Trophoblast cell (in vitro differentiated cells and primary cell): ENCODE data around the gene FRAS1.
A peak's percentile ranks its signal among the peaks of the same experiment; 100 is the strongest.

Source experiments
- DNase-seq, 2 donors: peaks; one replicate each; pipeline ENCODE4 v3.0.0-alpha.2; 2016
- H2AFZ ChIP-seq: 2 replicates; pipeline ENCODE4 v1.6.1; 2013; ENCODE audit warnings: low read length, moderate library complexity, mild to moderate bottlenecking; ENCODE audit not compliant: insufficient read depth, poor library complexity
- H2AK5ac ChIP-seq: 2 replicates; pipeline ENCODE4 v1.6.1; 2013; ENCODE audit warnings: mild to moderate bottlenecking, low read length
- H2BK120ac ChIP-seq: 2 replicates; pipeline ENCODE4 v1.6.1; 2013; ENCODE audit warnings: low read length, mild to moderate bottlenecking, moderate library complexity; ENCODE audit not compliant: insufficient read depth, poor library complexity
- H2BK12ac ChIP-seq: 2 replicates; pipeline ENCODE4 v1.6.1; 2013; ENCODE audit warnings: mild to moderate bottlenecking, low read length, moderate library complexity
- H2BK5ac ChIP-seq: 2 replicates; pipeline ENCODE4 v1.6.1; 2013; ENCODE audit warnings: low read length, low read depth, moderate library complexity, mild to moderate bottlenecking; ENCODE audit not compliant: poor library complexity
- H3K14ac ChIP-seq: 2 replicates; pipeline ENCODE4 v1.6.1; 2013; ENCODE audit warnings: mild to moderate bottlenecking, low read length
- H3K18ac ChIP-seq: 2 replicates; pipeline ENCODE4 v1.6.1; 2013; ENCODE audit warnings: mild to moderate bottlenecking, low read length
- H3K23ac ChIP-seq: 2 replicates; pipeline ENCODE4 v1.6.1; 2013; ENCODE audit warnings: low read length
- H3K27ac ChIP-seq: 2 replicates; pipeline ENCODE4 v1.5.1; 2013; ENCODE audit warnings: low read depth, mild to moderate bottlenecking, inconsistent platforms, low read length, moderate library complexity
- H3K27me3 ChIP-seq: 2 replicates; pipeline ENCODE4 v1.6.1; 2013; ENCODE audit warnings: inconsistent platforms, mild to moderate bottlenecking, low read length, moderate library complexity; ENCODE audit not compliant: insufficient read depth
- H3K36me3 ChIP-seq, 2 experiments: 1 replicate in 1 of 2; 2 replicates in 1 of 2; pipeline ENCODE4 v1.6.1; 2013; ENCODE audit warnings: low read length in 2 of 2, mild to moderate bottlenecking in 2 of 2, moderate library complexity in 1 of 2; ENCODE audit not compliant: insufficient read depth in 2 of 2, control insufficient read depth in 1 of 2
- H3K4ac ChIP-seq: 2 replicates; pipeline ENCODE4 v1.6.1; 2013; ENCODE audit warnings: low read depth, mild to moderate bottlenecking, low read length, moderate library complexity
- H3K4me1 ChIP-seq, 2 experiments: 1 replicate in 1 of 2; 2 replicates in 1 of 2; pipeline ENCODE4 v1.6.1; 2013; ENCODE audit warnings: low read length in 2 of 2, mild to moderate bottlenecking in 2 of 2, moderate library complexity in 1 of 2; ENCODE audit not compliant: insufficient read depth in 2 of 2, control insufficient read depth in 1 of 2
- H3K4me2 ChIP-seq: 2 replicates; pipeline ENCODE4 v1.6.1; 2013; ENCODE audit warnings: inconsistent platforms, mild to moderate bottlenecking, low read length, moderate library complexity
- H3K4me3 ChIP-seq: 2 replicates; pipeline ENCODE4 v1.5.1; 2013; ENCODE audit warnings: mild to moderate bottlenecking, low read depth, low read length, inconsistent platforms
- H3K79me1 ChIP-seq: one replicate; pipeline ENCODE4 v1.6.1; 2013; ENCODE audit warnings: low read length
- H3K79me2 ChIP-seq: 2 replicates; pipeline ENCODE4 v1.6.1; 2013; ENCODE audit warnings: low read length, mild to moderate bottlenecking; ENCODE audit not compliant: control insufficient read depth, insufficient read depth, poor library complexity
- H3K9ac ChIP-seq: 2 replicates; pipeline ENCODE4 v1.6.1; 2013; ENCODE audit warnings: mild to moderate bottlenecking, low read length
- H3K9me3 ChIP-seq: 2 replicates; pipeline ENCODE4 v1.6.1; 2013; ENCODE audit warnings: low read depth, mild to moderate bottlenecking, control low read depth, inconsistent platforms, low read length; ENCODE audit not compliant: insufficient read depth
- H4K12ac ChIP-seq: 2 replicates; pipeline ENCODE4 v1.6.1; 2013; ENCODE audit warnings: low read depth, mild to moderate bottlenecking, low read length, moderate library complexity
- H4K8ac ChIP-seq: 2 replicates; pipeline ENCODE4 v1.6.1; 2013; ENCODE audit warnings: low read depth, mild to moderate bottlenecking, low read length, moderate library complexity
- H4K91ac ChIP-seq: one replicate; pipeline ENCODE4 v1.6.1; 2013; ENCODE audit warnings: low read depth, mild to moderate bottlenecking, low read length, moderate library complexity
- WGBS: extraction: QIAGEN DNeasy Blood & Tissue Kit; methylation state at CpG from one replicate; pipeline ENCODE4 v1.1.7; 2013; ENCODE audit warnings: missing lambda C conversion rate; ENCODE audit not compliant: insufficient read length, insufficient coverage; ENCODE audit errors: extremely low coverage; 5-methylcytosine and 5-hydroxymethylcytosine counted together

FRAS1 gene

DNA sequence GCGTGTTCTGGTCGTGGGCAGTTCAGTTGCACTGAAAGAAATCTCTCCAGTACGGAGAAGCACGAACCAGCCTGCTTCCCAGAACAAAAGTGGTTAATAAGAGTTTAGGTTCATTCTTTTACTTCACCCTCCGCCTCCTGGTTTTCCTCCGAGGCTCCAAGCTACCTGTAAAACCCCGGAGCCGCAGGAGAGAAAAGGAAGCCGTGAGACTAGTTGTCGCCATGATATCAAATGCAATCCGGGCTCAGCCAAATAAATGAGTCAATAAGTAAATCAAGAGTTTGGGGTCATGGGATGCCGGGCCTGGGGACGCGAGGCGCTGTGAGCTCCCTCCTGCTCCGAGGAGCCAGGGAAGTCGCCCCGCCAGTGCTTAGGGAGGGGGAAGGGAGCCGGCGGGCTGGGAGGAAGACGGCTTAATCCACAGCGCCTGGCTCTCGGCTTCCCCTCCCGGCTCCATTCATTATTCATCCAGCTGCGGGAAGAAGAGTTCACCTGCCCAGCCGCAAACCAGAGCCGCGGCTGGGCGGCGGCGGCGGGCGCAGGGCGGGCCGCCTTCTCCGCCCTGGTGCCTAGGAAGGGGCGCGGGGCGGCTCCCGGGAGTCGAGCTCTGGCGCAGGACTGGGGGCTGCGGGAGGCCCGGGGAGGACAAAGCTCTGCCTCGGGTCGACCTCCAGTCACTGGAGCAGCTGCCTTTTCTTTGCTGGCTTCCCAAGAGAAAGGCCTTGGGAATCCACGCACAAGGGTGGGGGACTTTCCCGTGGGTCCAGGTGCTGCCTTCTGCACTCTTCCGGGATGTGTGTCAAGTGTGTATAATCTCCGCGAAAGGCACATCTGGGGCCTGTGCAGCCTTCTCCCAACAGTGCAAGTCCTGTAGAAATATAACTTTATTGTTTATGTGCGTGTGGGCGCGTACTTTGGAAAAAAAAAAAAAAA, 1.7 kb downstream of the FRAS1 start:
- H3K9ac ChIP-seq = peak overlapping the region; percentile 82
- peaks cover 0 to 5% of the 10 kb centered on the region in 2 experiments for H3K4me1 ChIP-seq
- H4K91ac ChIP-seq = peak overlapping the region; percentile 91
- H3K18ac ChIP-seq = peak overlapping the region; percentile 92
- H3K27me3 ChIP-seq = no peaks in the 10 kb centered on the region
- peak overlapping the region; percentile 66 for H3K27ac ChIP-seq
- no peaks in the 10 kb centered on the region for H3K9me3 ChIP-seq
- peaks cover 18% of the 10 kb centered on the region for H3K79me2 ChIP-seq
- H4K12ac ChIP-seq = peak overlapping the region; percentile 65
- no CpG with 5 or more reads among the region's 54 CpGs for WGBS
- H2BK120ac ChIP-seq = peak overlapping the region; percentile 86
- peak; percentile 17 to 54 for DNase-seq
- H3K79me1 ChIP-seq = peaks cover 27% of the 10 kb centered on the region
- H3K4me2 ChIP-seq = peak overlapping the region; percentile 68
- H2AK5ac ChIP-seq = peak overlapping the region; percentile 73
- H3K4ac ChIP-seq = peak overlapping the region; percentile 96
- peak overlapping the region; percentile 92 for H2AFZ ChIP-seq
- H2BK12ac ChIP-seq = peak overlapping the region; percentile 48
- peak overlapping the region; percentile 91 for H2BK5ac ChIP-seq
- peak overlapping the region; percentile 93 for H3K4me3 ChIP-seq
- peak overlapping the region; percentile 11 for H3K23ac ChIP-seq
- H4K8ac ChIP-seq = peak overlapping the region; percentile 76
- H3K36me3 ChIP-seq = peaks cover 0 to 2% of the 10 kb centered on the region in 2 experiments
- H3K14ac ChIP-seq = peak overlapping the region; percentile 95

DNA sequence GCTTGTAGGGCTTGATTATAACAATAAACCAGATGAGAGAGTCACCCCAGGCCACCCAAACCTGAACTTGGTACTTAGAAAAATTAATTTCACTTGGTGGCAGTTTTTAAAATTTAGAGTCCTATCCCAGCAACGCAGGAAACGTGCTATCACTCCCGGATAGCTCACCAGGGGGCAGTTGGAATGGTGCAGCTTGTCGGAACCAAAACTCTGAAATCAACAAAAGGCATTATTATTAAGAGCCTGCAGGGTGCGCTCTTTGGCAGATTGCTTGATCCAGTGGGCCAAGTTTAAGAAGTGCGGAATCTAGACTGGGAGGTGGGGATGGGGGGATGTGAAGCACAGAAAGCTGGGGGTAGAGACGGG, 2.4 kb downstream of the FRAS1 start:
- peak overlapping the region; percentile 96 for H3K4ac ChIP-seq
- H3K27ac ChIP-seq = peak overlapping the region; percentile 66
- peak overlapping the region; percentile 68 for H3K4me2 ChIP-seq
- H2BK12ac ChIP-seq = no peak overlapping the region
- no peak overlapping the region for H2AK5ac ChIP-seq
- H4K91ac ChIP-seq = no peak overlapping the region
- no peak overlapping the region for H3K23ac ChIP-seq
- H3K79me1 ChIP-seq = peaks cover 27% of the 10 kb centered on the region
- no peak overlapping the region for H3K14ac ChIP-seq
- H3K18ac ChIP-seq = no peak overlapping the region
- peak overlapping the region; percentile 86 for H2BK120ac ChIP-seq
- H4K8ac ChIP-seq = no peak overlapping the region
- no peaks in the 10 kb centered on the region for H3K27me3 ChIP-seq
- WGBS = no CpG with 5 or more reads among the region's 7 CpGs
- peak; percentile 68 to 86 for DNase-seq
- H3K4me1 ChIP-seq = peaks cover 0 to 5% of the 10 kb centered on the region in 2 experiments
- no peaks in the 10 kb centered on the region for H3K9me3 ChIP-seq
- H3K4me3 ChIP-seq = no peak overlapping the region
- no peak overlapping the region for H3K9ac ChIP-seq
- H3K36me3 ChIP-seq = peaks cover 0 to 2% of the 10 kb centered on the region in 2 experiments
- peaks cover 18% of the 10 kb centered on the region for H3K79me2 ChIP-seq
- H2BK5ac ChIP-seq = no peak overlapping the region
- H2AFZ ChIP-seq = no peak overlapping the region
- H4K12ac ChIP-seq = no peak overlapping the region

- Histone ChIP-seq H4K91ac (no peak overlapping the region), H4K8ac (no peak overlapping the region), H2BK12ac (no peak overlapping the region), H2AFZ (no peak overlapping the region), H3K18ac (no peak overlapping the region), H3K79me1 (peaks cover 27% of the 10 kb centered on the region), H3K4me2 (peak overlapping the region; percentile 41), H4K12ac (no peak overlapping the region), H3K9ac (no peak overlapping the region), H3K4me3 (no peak overlapping the region), H3K79me2 (peaks cover 18% of the 10 kb centered on the region), H3K27me3 (no peaks in the 10 kb centered on the region), H3K4ac (no peak overlapping the region), H3K36me3 (peaks cover 0 to 2% of the 10 kb centered on the region in 2 experiments), H3K9me3 (no peaks in the 10 kb centered on the region), H3K23ac (no peak overlapping the region), H3K14ac (no peak overlapping the region), H2BK120ac (no peak overlapping the region), H3K4me1 (peaks cover 0 to 5% of the 10 kb centered on the region in 2 experiments), H2AK5ac (no peak overlapping the region), H2BK5ac (no peak overlapping the region), H3K27ac (no peak overlapping the region)
- no peak for DNase-seq
- no CpG with 5 or more reads among the region's 1 CpG for WGBS
Measured at GRCh38 chr4:78059938-78060337, 2.8 kb downstream of the FRAS1 start.

- H4K8ac ChIP-seq = no peak overlapping the region
- no peak overlapping the region for H2BK12ac ChIP-seq
- H3K4me3 ChIP-seq = no peak overlapping the region
- WGBS = no CpG with 5 or more reads among the region's 2 CpGs
- H3K4me2 ChIP-seq = no peak overlapping the region
- peaks cover 0 to 2% of the 10 kb centered on the region in 2 experiments for H3K36me3 ChIP-seq
- H2AFZ ChIP-seq = no peak overlapping the region
- no peak overlapping the region for H2BK5ac ChIP-seq
- DNase-seq = no peak
- H3K4ac ChIP-seq = peak overlapping the region; percentile 31
- H3K79me2 ChIP-seq = peaks cover 18% of the 10 kb centered on the region
- no peak overlapping the region for H3K9ac ChIP-seq
- no peak overlapping the region for H3K18ac ChIP-seq
- H3K23ac ChIP-seq = no peak overlapping the region
- H3K79me1 ChIP-seq = peaks cover 20% of the 10 kb centered on the region
- no peaks in the 10 kb centered on the region for H3K27me3 ChIP-seq
- H2BK120ac ChIP-seq = no peak overlapping the region
- no peaks in the 10 kb centered on the region for H3K9me3 ChIP-seq
- no peak overlapping the region for H4K12ac ChIP-seq
- H3K4me1 ChIP-seq = peaks cover 0 to 2% of the 10 kb centered on the region in 2 experiments
- H2AK5ac ChIP-seq = no peak overlapping the region
- no peak overlapping the region for H3K14ac ChIP-seq
- H3K27ac ChIP-seq = no peak overlapping the region
- no peak overlapping the region for H4K91ac ChIP-seq
Measured at GRCh38 chr4:78061939-78062570, 4.9 kb downstream of the FRAS1 start.
